Esophagus squamous epithelium (tissue), 5 donors: ENCODE measurements around the gene FOXD4L6. TPM values are rescaled to one million over a fixed set of nuclear protein-coding genes. Genes with fewer than 3 reads are reported as not detected.
"Not testable (repeated sequence)": the region's sequence is repeated elsewhere in the genome, so short reads cannot be mapped to it uniquely, and the experiment has no call there.

Experiments
- DNase-seq: peaks from one replicate; lab custom pipeline; 2025; lab: John Stamatoyannopoulos, UW
- H3K27ac ChIP-seq, 4 donors: fragments of 200-600 bp; sonication (generic); one replicate each; pipeline ENCODE4 v1.5.1; 2016 to 2019; ENCODE audit warnings: mild to moderate bottlenecking in 1 of 4
- H3K27me3 ChIP-seq, 4 donors: fragments of 200-600 bp; sonication (generic); 1 replicate in 3 of 4; 2 replicates in 1 of 4; pipeline versions ENCODE4 v1.5.1 to v1.6.0; 2017 to 2021; ENCODE audit warnings: antibody characterized with exemption in 1 of 4
- H3K36me3 ChIP-seq, 3 donors: fragments of 200-600 bp; sonication (generic); one replicate each; pipeline ENCODE4 v1.5.1; 2016 to 2019
- H3K4me1 ChIP-seq, 3 donors: fragments of 200-600 bp; sonication (generic); one replicate each; pipeline ENCODE4 v1.5.1; 2017 to 2019
- H3K4me3 ChIP-seq, 4 donors: fragments of 200-600 bp; sonication (generic); 1 replicate in 3 of 4; 2 replicates in 1 of 4; pipeline ENCODE4 v1.5.1; 2016 to 2019; ENCODE audit warnings: mild to moderate bottlenecking in 2 of 4, moderate library complexity in 1 of 4
- H3K9me3 ChIP-seq, 3 donors: fragments of 200-600 bp; sonication (generic); one replicate each; pipeline ENCODE4 v1.5.1; 2016 to 2019
- WGBS, 2 donors: methylation state at CpG; one replicate each; pipeline ENCODE4 v1.1.5; 2018; 5-methylcytosine and 5-hydroxymethylcytosine counted together
- intact Hi-C: fragments of 100-400 bp; cut with DNase I; formaldehyde crosslinking; loops from one replicate; pipeline ENCODE4 v1.15.0; 2022
- total RNA-seq, 4 donors: library from RNA; depleted of rRNA; stranded (reverse); fragments of >200 nt; gene quantifications; one replicate each; pipeline ENCODE4 v1.1.0, GENCODE V29; 2016
- donor health status: DM: yes; HTN: yes; CAD: no.

FOXD4L6 gene
- total RNA-seq, result under 1 TPM in 1 of 4 donors, not detected in 3; 0.38 TPM

- H3K4me1 ChIP-seq, H3K27ac ChIP-seq, H3K36me3 ChIP-seq, intact Hi-C loops, H3K27me3 ChIP-seq, H3K9me3 ChIP-seq, DNase-seq, H3K4me3 ChIP-seq: not testable (repeated sequence)
- no CpG with 5 or more reads among the region's 15 CpGs for WGBS, 2 donors
Observed at GRCh38 chr9:41128581-41128980, at the start of gene FOXD4L6. FOXD4L6 (minus strand) TSS chr9:41128681; CDS start chr9:41128383, 298 bp downstream.

- H3K36me3 ChIP-seq, DNase-seq, H3K27ac ChIP-seq, H3K27me3 ChIP-seq, H3K4me1 ChIP-seq, H3K9me3 ChIP-seq, H3K4me3 ChIP-seq, intact Hi-C loops: not testable (repeated sequence)
- WGBS, 2 donors, result 48 to 60% methylated on average over 1 to 2 of the region's 4 CpGs
Observed at GRCh38 chr9:41174994-41175393, 46.5 kb upstream of the FOXD4L6 start.

GRCh38 chr9:41150116-41150515 lies 21.6 kb upstream of the FOXD4L6 start:
- no CpG with 5 or more reads among the region's 18 CpGs for WGBS, 2 donors

DNA sequence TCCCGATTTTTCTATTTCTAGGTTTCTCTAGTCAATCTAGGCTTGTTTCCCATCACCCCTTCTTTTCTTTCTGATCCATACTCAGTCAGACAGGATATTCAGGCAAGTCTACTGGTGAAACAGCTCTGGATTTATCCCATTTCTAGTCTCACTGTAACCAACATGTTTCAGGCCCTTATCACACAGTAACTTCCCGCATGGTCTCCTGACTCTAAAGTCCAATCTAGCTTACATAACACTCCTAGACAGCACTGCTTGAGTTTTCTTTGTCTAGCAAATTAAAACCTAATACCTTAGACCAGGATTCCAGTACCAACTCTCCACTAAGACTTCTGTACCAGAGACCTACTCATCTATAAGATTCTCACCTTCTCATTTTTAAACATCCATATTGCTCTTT lies 13.4 kb upstream of the FOXD4L6 start:
- H3K4me3 ChIP-seq, intact Hi-C loops, H3K27ac ChIP-seq, H3K9me3 ChIP-seq, H3K36me3 ChIP-seq, H3K27me3 ChIP-seq, H3K4me1 ChIP-seq, DNase-seq: not testable (repeated sequence)
- WGBS, 2 donors, result 80% methylated on average over 2 of the region's 2 CpGs; no CpG with 5 or more reads in 1 of the 2 donors

More at GRCh38 chr9:41150116-41150515, 21.6 kb upstream of the FOXD4L6 start:
- H3K4me1 ChIP-seq, H3K27ac ChIP-seq, H3K36me3 ChIP-seq, H3K27me3 ChIP-seq, H3K4me3 ChIP-seq, intact Hi-C loops, H3K9me3 ChIP-seq, DNase-seq: not testable (repeated sequence)

DNA sequence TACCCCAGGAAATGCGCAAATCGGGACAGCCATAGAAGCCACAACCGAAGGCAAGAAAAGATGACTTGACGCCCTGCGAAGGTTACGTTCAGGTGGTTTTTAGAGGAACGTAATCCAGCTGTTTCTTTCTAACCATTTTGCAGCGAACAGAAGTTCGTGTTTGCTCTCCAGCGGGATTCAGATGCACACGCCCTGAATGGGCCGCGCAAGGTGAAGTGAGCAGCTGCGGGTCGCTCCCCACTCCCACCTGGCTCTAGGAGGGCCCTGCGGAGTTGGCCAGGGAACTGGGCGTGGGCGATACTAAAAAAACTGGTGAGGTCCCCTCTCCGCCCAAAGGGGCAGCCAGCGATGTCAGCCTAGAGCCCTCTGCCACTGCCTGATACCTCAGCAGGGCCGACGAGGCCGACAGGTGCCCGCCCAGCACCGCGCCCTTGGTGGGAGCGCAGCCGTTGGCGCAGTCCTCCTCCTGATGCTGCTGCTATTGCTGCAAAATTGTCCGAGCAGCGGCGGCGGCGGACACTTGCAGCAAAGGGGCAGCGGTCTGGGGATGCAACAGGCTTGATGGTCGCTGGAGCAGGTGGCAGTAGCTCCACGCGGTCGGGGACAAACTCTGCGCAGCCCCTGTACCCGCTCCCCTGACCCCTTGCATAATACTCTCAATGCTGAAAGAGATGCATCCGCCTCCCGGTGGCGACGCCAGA lies 1.6 kb downstream of the FOXD4L6 start:
- H3K36me3 ChIP-seq, H3K9me3 ChIP-seq, H3K27ac ChIP-seq, H3K4me1 ChIP-seq, DNase-seq, H3K4me3 ChIP-seq, intact Hi-C loops: not testable (repeated sequence)
- no CpG with 5 or more reads among the region's 45 CpGs for WGBS, 2 donors
- H3K27me3 ChIP-seq, result peaks cover 0 to 15% (median 0%) of the 10 kb centered on the region in 4 donors

DNA sequence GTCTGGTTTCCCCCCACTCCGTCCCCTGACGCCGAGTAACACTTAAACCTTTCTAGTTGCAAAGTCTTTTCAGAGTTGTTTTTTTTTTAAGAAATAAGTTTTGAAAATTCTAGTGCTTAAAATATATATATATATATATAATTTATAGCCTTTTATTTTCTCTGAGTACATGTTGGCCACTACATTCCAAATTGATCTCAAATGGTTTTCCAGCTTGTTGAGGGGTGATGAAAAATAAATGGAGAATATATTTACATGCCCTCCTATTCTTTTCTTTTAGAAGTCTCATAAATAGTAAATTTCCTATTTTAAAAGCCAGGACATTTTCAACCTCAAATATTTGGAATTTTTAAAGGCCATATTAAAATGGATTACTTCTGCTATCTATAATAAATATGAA lies 2.5 kb downstream of the FOXD4L6 start:
- intact Hi-C loops, H3K4me1 ChIP-seq, H3K9me3 ChIP-seq, DNase-seq, H3K4me3 ChIP-seq, H3K27ac ChIP-seq, H3K36me3 ChIP-seq: not testable (repeated sequence)
- WGBS, 2 donors, result 13 to 20% methylated on average over 3 of the region's 3 CpGs
- H3K27me3 ChIP-seq, result peaks cover 0 to 18% (median 0%) of the 10 kb centered on the region in 4 donors

DNA sequence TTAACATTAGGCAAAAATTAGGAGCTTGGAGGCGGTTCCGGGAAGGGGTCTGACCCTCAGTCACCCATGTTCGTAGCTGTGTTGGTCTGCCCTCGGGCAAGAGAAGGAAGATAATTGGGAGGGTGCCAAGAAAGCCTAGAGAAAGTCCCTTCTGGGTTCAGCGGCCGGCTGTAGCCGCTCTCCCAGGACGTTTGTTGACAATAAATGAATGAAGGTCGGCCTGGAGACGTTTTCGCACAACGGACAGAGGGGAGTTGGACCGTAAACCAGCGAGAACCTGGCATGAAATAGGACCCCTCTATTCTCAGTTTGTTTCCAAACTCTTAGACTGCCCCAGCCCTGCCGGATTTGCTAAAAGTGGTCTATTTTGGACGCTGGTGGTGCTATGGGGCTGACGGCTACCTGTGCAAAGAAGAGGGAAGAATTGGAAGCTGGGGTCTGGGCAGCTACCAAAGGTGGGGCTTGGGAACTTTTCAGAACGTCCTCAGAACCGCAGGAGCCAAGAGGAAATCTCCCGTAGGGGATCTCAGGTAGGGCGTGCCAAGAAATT lies 3.3 kb downstream of the FOXD4L6 start:
- no CpG with 5 or more reads among the region's 21 CpGs for WGBS, 2 donors
- H3K4me1 ChIP-seq, DNase-seq, H3K4me3 ChIP-seq, H3K36me3 ChIP-seq, intact Hi-C loops, H3K9me3 ChIP-seq, H3K27ac ChIP-seq: not testable (repeated sequence)
- H3K27me3 ChIP-seq, result peaks cover 0 to 20% (median 0%) of the 10 kb centered on the region in 4 donors

DNA sequence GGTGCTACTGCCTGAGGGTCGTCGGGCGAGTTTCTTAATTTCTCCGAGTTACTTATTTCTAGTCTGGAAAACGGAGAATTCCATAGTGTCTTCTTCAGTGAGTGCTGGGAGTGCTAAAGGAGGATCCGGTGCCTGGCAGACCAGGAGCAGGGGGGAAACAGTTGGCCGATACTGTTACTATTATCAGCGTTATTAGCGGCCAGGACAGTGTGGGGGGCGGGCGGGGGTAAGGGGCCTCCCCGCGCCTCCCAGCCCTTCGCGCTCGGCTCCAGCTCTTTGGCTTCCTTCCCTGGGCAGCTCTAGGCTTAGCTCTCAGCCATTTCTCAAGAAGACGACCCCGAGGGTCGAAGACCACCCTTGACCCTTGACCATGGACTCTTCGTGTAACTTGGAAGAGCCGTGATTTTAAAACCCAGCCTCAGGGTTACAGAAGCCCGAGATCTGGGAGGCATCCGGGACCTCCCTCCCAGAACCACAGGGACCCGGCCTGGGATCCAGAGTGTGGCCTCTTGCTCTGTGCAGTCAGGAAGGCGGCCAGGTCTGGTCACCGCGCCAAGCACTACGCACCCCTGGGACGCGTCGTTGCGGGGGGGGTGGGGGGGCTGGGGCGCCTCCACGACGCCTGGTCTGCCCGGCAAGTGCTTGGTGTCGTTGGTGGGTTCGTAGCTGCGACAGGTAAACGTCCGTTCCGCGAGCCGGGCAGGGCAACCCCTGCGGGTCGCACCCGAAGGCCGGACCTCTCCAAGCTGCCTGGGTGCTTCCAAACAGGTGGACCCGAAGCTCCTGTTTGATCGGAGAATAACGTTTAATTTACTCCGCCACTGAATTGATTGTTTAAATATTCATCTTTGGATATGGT lies 4.0 kb downstream of the FOXD4L6 start:
- H3K9me3 ChIP-seq, H3K27ac ChIP-seq, H3K36me3 ChIP-seq, H3K4me1 ChIP-seq, H3K4me3 ChIP-seq, DNase-seq, intact Hi-C loops: not testable (repeated sequence)
- H3K27me3 ChIP-seq, result peaks cover 0 to 22% (median 0%) of the 10 kb centered on the region in 4 donors
- no CpG with 5 or more reads among the region's 52 CpGs for WGBS, 2 donors

DNA sequence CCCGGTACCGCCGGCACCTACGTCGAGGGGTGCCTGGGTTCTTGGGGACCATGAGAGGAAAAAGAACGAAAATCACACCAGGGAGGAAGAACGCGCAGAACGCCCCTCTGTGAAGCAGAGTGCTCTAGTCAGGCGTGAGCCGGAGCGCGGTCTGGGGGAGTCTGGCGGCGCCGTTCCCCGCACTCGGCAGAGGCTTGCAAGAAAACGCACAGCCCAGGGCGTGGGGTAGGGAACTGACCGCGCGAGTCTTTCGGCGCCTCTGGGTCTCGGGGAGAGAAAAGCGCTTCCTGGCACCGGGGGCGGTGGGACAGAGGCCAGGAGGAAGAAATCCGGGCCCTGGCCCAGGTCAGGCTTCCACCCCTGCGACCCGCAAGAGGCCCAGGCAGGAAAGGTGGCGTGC lies 4.7 kb downstream of the FOXD4L6 start:
- DNase-seq, H3K4me1 ChIP-seq, H3K4me3 ChIP-seq, H3K27ac ChIP-seq, H3K36me3 ChIP-seq, H3K9me3 ChIP-seq, intact Hi-C loops: not testable (repeated sequence)
- H3K27me3 ChIP-seq, result peaks cover 0 to 28% (median 0%) of the 10 kb centered on the region in 4 donors
- WGBS, 2 donors, result no CpG with 5 or more reads among the region's 33 CpGs

DNA sequence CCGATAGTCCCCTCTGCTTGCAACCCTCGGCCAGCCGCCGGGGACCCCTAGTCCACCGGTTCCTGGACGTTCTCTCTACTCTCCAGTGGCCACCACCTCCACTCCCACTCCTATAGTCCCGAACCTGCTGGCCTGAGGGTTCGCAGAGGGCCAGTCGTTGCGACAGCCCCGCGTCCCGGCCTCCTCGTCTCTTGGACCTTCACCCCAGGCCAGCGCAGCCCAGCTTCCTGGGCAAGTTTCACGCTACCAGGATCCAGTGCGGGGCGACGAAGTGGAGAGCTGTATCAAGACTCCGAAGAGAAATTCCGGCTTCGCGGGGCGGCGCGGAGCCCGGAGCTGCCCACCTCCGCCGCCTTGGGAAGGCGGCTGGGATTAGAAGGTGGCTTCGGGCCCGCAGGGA lies 5.1 kb downstream of the FOXD4L6 start:
- H3K4me1 ChIP-seq, H3K9me3 ChIP-seq, DNase-seq, intact Hi-C loops, H3K27ac ChIP-seq, H3K36me3 ChIP-seq, H3K4me3 ChIP-seq: not testable (repeated sequence)
- peaks cover 0 to 28% (median 0%) of the 10 kb centered on the region in 4 donors for H3K27me3 ChIP-seq
- WGBS, 2 donors, result no CpG with 5 or more reads among the region's 32 CpGs

DNA sequence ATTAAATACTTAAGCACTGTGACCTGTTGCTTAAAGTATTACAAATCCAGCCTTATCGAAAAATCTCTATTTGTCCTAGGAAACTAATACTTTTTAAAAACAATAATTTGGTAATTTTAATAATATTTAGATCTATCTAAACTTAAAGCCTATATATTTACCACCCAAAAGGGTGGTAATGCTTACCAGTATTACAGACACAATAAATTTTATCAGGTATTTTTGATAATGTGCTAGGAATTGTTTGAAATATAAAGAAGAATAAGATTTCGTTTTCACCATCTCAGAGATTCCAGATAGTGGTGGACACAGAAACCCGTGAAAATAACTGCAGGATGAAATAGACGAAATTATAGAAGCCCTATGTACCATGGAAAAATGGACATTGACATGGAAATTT lies 7.8 kb downstream of the FOXD4L6 start:
- H3K27ac ChIP-seq, H3K9me3 ChIP-seq, H3K4me1 ChIP-seq, intact Hi-C loops, H3K4me3 ChIP-seq, DNase-seq, H3K36me3 ChIP-seq: not testable (repeated sequence)
- peaks cover 0 to 28% (median 0%) of the 10 kb centered on the region in 4 donors for H3K27me3 ChIP-seq
- WGBS, 2 donors, result 17 to 31% methylated on average over 3 of the region's 4 CpGs

DNA sequence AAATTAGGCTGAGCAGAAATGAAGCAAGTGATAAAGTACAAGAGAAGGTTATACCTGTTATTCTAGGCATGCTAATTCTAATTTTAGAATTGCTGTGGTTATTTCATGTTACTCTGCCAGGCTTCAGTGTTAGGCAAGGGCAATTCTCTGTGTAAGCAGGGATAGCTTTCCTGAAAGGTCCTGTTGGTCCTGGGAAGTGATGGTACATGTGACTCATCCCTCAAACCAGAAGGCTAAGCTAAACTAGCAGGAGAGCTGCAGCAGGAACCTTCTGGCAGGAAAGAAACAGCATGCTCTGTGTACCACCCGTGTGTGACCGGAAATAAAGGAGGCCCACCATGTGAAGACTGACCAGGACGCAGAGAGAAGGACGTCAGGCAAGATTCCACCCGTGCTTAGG lies 8.8 kb downstream of the FOXD4L6 start:
- H3K4me3 ChIP-seq, H3K4me1 ChIP-seq, DNase-seq, H3K27ac ChIP-seq, H3K9me3 ChIP-seq, H3K36me3 ChIP-seq, intact Hi-C loops: not testable (repeated sequence)
- peaks cover 0 to 26% (median 0%) of the 10 kb centered on the region in 4 donors for H3K27me3 ChIP-seq
- WGBS, 2 donors, result no CpG with 5 or more reads among the region's 5 CpGs
